HK-2 (cell line): ENCODE measurements around the gene SORL1.
A peak's percentile ranks its signal among the peaks of the same experiment; 100 is the strongest.

Source experiments
- DNase-seq: peaks from one replicate; pipeline ENCODE4 v3.0.0-alpha.2; 2018; ENCODE audit not compliant: unreplicated experiment

The SORL1 gene

GRCh38 chr11:121582296-121582695 is 130.2 kb downstream of the SORL1 start:
- DNase-seq: no peak

- DNase-seq: no peak
Measured at GRCh38 chr11:121583825-121584224, 131.7 kb downstream of the SORL1 start.

- DNase-seq: no peak
Measured at GRCh38 chr11:121586750-121587149, 134.6 kb downstream of the SORL1 start.

GRCh38 chr11:121587182-121587581 is 135.1 kb downstream of the SORL1 start:
- DNase-seq: no peak

GRCh38 chr11:121588747-121589146 is 136.6 kb downstream of the SORL1 start:
- DNase-seq: no peak

GRCh38 chr11:121589946-121590537 is 137.9 kb downstream of the SORL1 start:
- no peak for DNase-seq

GRCh38 chr11:121590772-121591404 is 138.8 kb downstream of the SORL1 start:
- DNase-seq: no peak

- peak; percentile 48 for DNase-seq
Measured at GRCh38 chr11:121591405-121592033, 139.4 kb downstream of the SORL1 start.

- DNase-seq: no peak
Measured at GRCh38 chr11:121592708-121593107, 140.6 kb downstream of the SORL1 start.

- peak; percentile 1 for DNase-seq
Measured at GRCh38 chr11:121595717-121596161, 143.6 kb downstream of the SORL1 start.

GRCh38 chr11:121596195-121597155 is 144.4 kb downstream of the SORL1 start:
- no peak for DNase-seq

- no peak for DNase-seq
Measured at GRCh38 chr11:121603316-121603715, 151.2 kb downstream of the SORL1 start.

- no peak for DNase-seq
Measured at GRCh38 chr11:121604152-121604551, 152.0 kb downstream of the SORL1 start.

GRCh38 chr11:121606354-121606753 is 154.2 kb downstream of the SORL1 start:
- DNase-seq: no peak

GRCh38 chr11:121607341-121607740 is 155.2 kb downstream of the SORL1 start:
- DNase-seq: no peak

- DNase-seq: no peak
Measured at GRCh38 chr11:121608545-121609098, 156.5 kb downstream of the SORL1 start.

- DNase-seq: no peak
Measured at GRCh38 chr11:121610706-121611105, 158.6 kb downstream of the SORL1 start.

- no peak for DNase-seq
Measured at GRCh38 chr11:121611242-121611641, 159.1 kb downstream of the SORL1 start.

- no peak for DNase-seq
Measured at GRCh38 chr11:121613724-121614123, 161.6 kb downstream of the SORL1 start.

- DNase-seq: no peak
Measured at GRCh38 chr11:121614636-121615240, 162.6 kb downstream of the SORL1 start.

- no peak for DNase-seq
Measured at GRCh38 chr11:121615501-121615900, 163.4 kb downstream of the SORL1 start.
